ENCODE measurements around the gene TRPC1. TPM values are rescaled to one million over a fixed set of nuclear protein-coding genes. Genes with fewer than 3 reads are reported as not detected.

TRPC1 gene
- total RNA-seq, 2 donors from 2014 or later, result 37.0 to 48.5 TPM

GRCh38 chr3:142754494-142754893 is 30.7 kb downstream of the TRPC1 start:
- no peaks in the 10 kb centered on the region for H3K9me3 ChIP-seq
- H3K4me1 ChIP-seq (ENCODE audit: control insufficient read depth in 1 of 2, low read depth in 2 of 2), result no peaks in the 10 kb centered on the region
- H3K27ac ChIP-seq, result no peak overlapping the region
- TF ChIP-seq CTCF (IDR thresholded peaks at IDR 0.05), result no peak
- H3K27me3 ChIP-seq (replicated peaks; ENCODE audit: insufficient read depth), result no peaks in the 10 kb centered on the region
- ATAC-seq (ENCODE audit: insufficient number of reproducible peaks, low FRiP score, low read depth) (no peak), DNase-seq (ENCODE audit: low spot score) (no peak)
- no peak overlapping the region for H3K4me3 ChIP-seq
- no peaks in the 10 kb centered on the region for H3K36me3 ChIP-seq

DNA sequence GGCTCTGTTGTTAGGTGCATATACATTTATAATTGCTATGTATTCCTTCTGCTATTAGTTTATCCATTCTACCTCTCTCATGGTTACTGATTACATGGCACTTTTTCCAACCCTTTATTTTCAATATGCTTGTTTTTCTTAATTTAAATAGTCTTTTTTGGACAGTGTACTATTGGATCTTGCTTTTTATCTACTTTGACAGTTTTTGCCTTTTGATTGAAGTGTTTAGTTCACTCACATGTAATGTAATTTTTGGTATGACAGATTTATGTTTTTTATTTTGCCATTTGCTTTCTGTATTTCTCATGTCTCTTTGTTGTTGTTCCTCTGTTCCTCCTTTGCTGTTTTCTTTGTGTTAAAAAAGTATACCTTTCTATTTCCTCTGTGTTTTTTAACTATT is 44.5 kb downstream of the TRPC1 start:
- no peak for DNase-seq (ENCODE audit: low spot score)
- no peak for ATAC-seq (ENCODE audit: insufficient number of reproducible peaks, low FRiP score, low read depth)
- peaks cover 9% of the 10 kb centered on the region for H3K9me3 ChIP-seq
- H3K4me1 ChIP-seq (ENCODE audit: control insufficient read depth in 1 of 2, low read depth in 2 of 2), result no peaks in the 10 kb centered on the region
- H3K27me3 ChIP-seq (replicated peaks; ENCODE audit: insufficient read depth), result no peaks in the 10 kb centered on the region
- H3K36me3 ChIP-seq, result peaks cover 9% of the 10 kb centered on the region
- no peak for TF ChIP-seq CTCF (IDR thresholded peaks at IDR 0.05)
- no peak overlapping the region for H3K4me3 ChIP-seq
- H3K27ac ChIP-seq, result no peak overlapping the region

GRCh38 chr3:142777927-142778326 is 54.1 kb downstream of the TRPC1 start:
- no peak for DNase-seq (ENCODE audit: low spot score)
- TF ChIP-seq CTCF (IDR thresholded peaks at IDR 0.05), result no peak
- no peak for ATAC-seq (ENCODE audit: insufficient number of reproducible peaks, low FRiP score, low read depth)
- Histone ChIP-seq H3K36me3 (no peaks in the 10 kb centered on the region), H3K9me3 (no peaks in the 10 kb centered on the region), H3K27me3 (replicated peaks; ENCODE audit: insufficient read depth) (no peaks in the 10 kb centered on the region), H3K27ac (no peak overlapping the region), H3K4me3 (no peak overlapping the region), H3K4me1 (ENCODE audit: control insufficient read depth in 1 of 2, low read depth in 2 of 2) (no peaks in the 10 kb centered on the region)

- Histone ChIP-seq H3K4me1 (ENCODE audit: control insufficient read depth in 1 of 2, low read depth in 2 of 2) (no peaks in the 10 kb centered on the region), H3K27me3 (replicated peaks; ENCODE audit: insufficient read depth) (no peaks in the 10 kb centered on the region), H3K36me3 (no peaks in the 10 kb centered on the region), H3K4me3 (no peak overlapping the region), H3K27ac (no peak overlapping the region), H3K9me3 (no peaks in the 10 kb centered on the region)
- TF ChIP-seq CTCF (IDR thresholded peaks at IDR 0.05), result no peak
- ATAC-seq (ENCODE audit: insufficient number of reproducible peaks, low FRiP score, low read depth), result no peak
- no peak for DNase-seq (ENCODE audit: low spot score)
Observed at GRCh38 chr3:142778541-142778940, 54.7 kb downstream of the TRPC1 start.

GRCh38 chr3:142779591-142779990 is 55.8 kb downstream of the TRPC1 start:
- ATAC-seq (ENCODE audit: insufficient number of reproducible peaks, low FRiP score, low read depth), result no peak
- TF ChIP-seq CTCF (IDR thresholded peaks at IDR 0.05), result no peak
- no peaks in the 10 kb centered on the region for H3K4me1 ChIP-seq (ENCODE audit: control insufficient read depth in 1 of 2, low read depth in 2 of 2)

More at GRCh38 chr3:142779591-142779990, 55.8 kb downstream of the TRPC1 start:
- Histone ChIP-seq H3K27ac (no peak overlapping the region), H3K9me3 (no peaks in the 10 kb centered on the region), H3K4me3 (no peak overlapping the region), H3K27me3 (replicated peaks; ENCODE audit: insufficient read depth) (no peaks in the 10 kb centered on the region), H3K36me3 (no peaks in the 10 kb centered on the region)
- DNase-seq (ENCODE audit: low spot score), result no peak

Data from thoracic aorta (tissue), 2 donors.